ENCODE measurements around the gene PLA2G1B. TPM values are rescaled to one million over a fixed set of nuclear protein-coding genes. Genes with fewer than 3 reads are reported as not detected.

Gene PLA2G1B
- total and polyA plus RNA-seq, 12 donors = 1.3 to 18.7 (median 4.9) TPM; not detected in 1

GRCh38 chr12:120276734-120277133 lies 50.8 kb downstream of the PLA2G1B start:
- Histone ChIP-seq H3K27ac (no peak overlapping the region), H3K4me1 (replicated peaks in 1 of 2) (no peaks in the 10 kb centered on the region), H3K4me3 (no peak overlapping the region), H3K9me3 (replicated peaks in 1 of 3) (no peaks in the 10 kb centered on the region), H3K36me3 (replicated peaks in 1 of 2) (no peaks in the 10 kb centered on the region), H3K27me3 (no peaks in the 10 kb centered on the region)
- TF ChIP-seq CTCF (IDR thresholded peaks at IDR 0.05) = no peak
- TF ChIP-seq POLR2A (IDR thresholded peaks at IDR 0.05) = no peak
- intact Hi-C loops (cut with DNase I) = no loop called here
- 93 to 99% (median 95%) methylated on average over 6 of the region's 6 CpGs for WGBS, 4 donors
- no peak for DNase-seq

Small RNAs within 50 kb of the gene (small RNA-seq; reads per million reads assigned to genes)
- gene RNU4-1 = 714 to 2,004 reads per million in 2 donors
- gene RNU4-2 = 666 to 1,900 reads per million in 2 donors
- gene RNU6-1088P = 0 reads per million in 2 donors

Other genes starting within 250 kb of the PLA2G1B start
- 10 to 100 TPM; 18.1 to 49.5 (median 32.6) TPM for gene RAB35, start 211.0 kb downstream of the PLA2G1B start, total RNA-seq
- 10 to 100 TPM; 13.5 to 30.6 (median 20.5) TPM for gene RAB35, start 211.0 kb downstream of the PLA2G1B start, polyA plus RNA-seq
- 10 to 100 TPM; 42.4 to 98.5 (median 56.1) TPM for gene GCN1, start 133.1 kb downstream of the PLA2G1B start, total RNA-seq
- gene GCN1, start 133.1 kb downstream of the PLA2G1B start, polyA plus RNA-seq = 10 to 100 TPM; 22.0 to 31.3 (median 25.3) TPM
- gene RPLP0, start 126.7 kb downstream of the PLA2G1B start, total RNA-seq = 1,000 to 10,000 TPM; 1,495 to 3,084 (median 1,836) TPM
- gene RPLP0, start 126.7 kb downstream of the PLA2G1B start, polyA plus RNA-seq = 1,000 to 10,000 TPM; 1,257 to 2,060 (median 2,032) TPM
- 100 to 1,000 TPM in 4 of 9 donors, 10 to 100 TPM in 5; 12.5 to 156 (median 66.5) TPM for gene PXN, start 62.0 kb downstream of the PLA2G1B start, total RNA-seq
- gene PXN, start 62.0 kb downstream of the PLA2G1B start, polyA plus RNA-seq = 100 to 1,000 TPM in 2 of 3 donors, 10 to 100 TPM in 1; 79.9 to 142 (median 123) TPM
- 1,000 to 10,000 TPM in 5 of 9 donors, under 1 TPM in 4; under 0.01 to 8,354 (median 4,817) TPM for gene RNU4-2, start 35.9 kb downstream of the PLA2G1B start, total RNA-seq
- not detected for gene RNU4-2, start 35.9 kb downstream of the PLA2G1B start, polyA plus RNA-seq
- 1,000 to 10,000 TPM in 5 of 9 donors, under 1 TPM in 3, not detected in 1; under 0.01 to 4,330 (median 1,627) TPM for gene RNU4-1, start 34.5 kb downstream of the PLA2G1B start, total RNA-seq
- gene RNU4-1, start 34.5 kb downstream of the PLA2G1B start, polyA plus RNA-seq = not detected
- 10 to 100 TPM in 2 of 9 donors, 1 to 10 TPM in 7; 1.9 to 16.8 (median 7.4) TPM for gene SIRT4, start 25.5 kb downstream of the PLA2G1B start, total RNA-seq
- 1 to 10 TPM; 2.9 to 5.1 (median 3.6) TPM for gene SIRT4, start 25.5 kb downstream of the PLA2G1B start, polyA plus RNA-seq
- gene MSI1, start 41.4 kb upstream of the PLA2G1B start, total RNA-seq = 10 to 100 TPM in 3 of 9 donors, 1 to 10 TPM in 5, under 1 TPM in 1; 0.87 to 24.2 (median 6.9) TPM
- 1 to 10 TPM in 2 of 3 donors, under 1 TPM in 1; 0.88 to 8.8 (median 6.6) TPM for gene MSI1, start 41.4 kb upstream of the PLA2G1B start, polyA plus RNA-seq
- 1,000 to 10,000 TPM in 1 of 9 donors, 100 to 1,000 TPM in 8; 378 to 1,017 (median 716) TPM for gene COX6A1, start 110.3 kb upstream of the PLA2G1B start, total RNA-seq
- gene COX6A1, start 110.3 kb upstream of the PLA2G1B start, polyA plus RNA-seq = 1,000 to 10,000 TPM in 1 of 3 donors, 100 to 1,000 TPM in 2; 504 to 1,577 (median 661) TPM
- 10 to 100 TPM in 8 of 9 donors, 1 to 10 TPM in 1; 8.2 to 53.5 (median 19.9) TPM for gene TRIAP1, start 118.6 kb upstream of the PLA2G1B start, total RNA-seq
- 10 to 100 TPM; 19.2 to 35.6 (median 19.9) TPM for gene TRIAP1, start 118.6 kb upstream of the PLA2G1B start, polyA plus RNA-seq
- gene GATC, start 118.7 kb upstream of the PLA2G1B start, total RNA-seq = 10 to 100 TPM; 21.9 to 43.6 (median 32.4) TPM
- 10 to 100 TPM in 1 of 3 donors, 1 to 10 TPM in 2; 9.0 to 29.8 (median 9.3) TPM for gene GATC, start 118.7 kb upstream of the PLA2G1B start, polyA plus RNA-seq
- gene SRSF9, start 142.0 kb upstream of the PLA2G1B start, total RNA-seq = 100 to 1,000 TPM in 6 of 9 donors, 10 to 100 TPM in 3; 55.5 to 206 (median 179) TPM
- 100 to 1,000 TPM in 1 of 3 donors, 10 to 100 TPM in 2; 62.5 to 123 (median 75.4) TPM for gene SRSF9, start 142.0 kb upstream of the PLA2G1B start, polyA plus RNA-seq
- gene DYNLL1, start 168.3 kb upstream of the PLA2G1B start, total RNA-seq = 100 to 1,000 TPM; 168 to 463 (median 304) TPM
- 100 to 1,000 TPM; 301 to 378 (median 335) TPM for gene DYNLL1, start 168.3 kb upstream of the PLA2G1B start, polyA plus RNA-seq
- 10 to 100 TPM; 24.9 to 74.4 (median 34.9) TPM for gene COQ5, start 201.4 kb upstream of the PLA2G1B start, total RNA-seq
- 10 to 100 TPM; 31.9 to 46.6 (median 34.2) TPM for gene COQ5, start 201.4 kb upstream of the PLA2G1B start, polyA plus RNA-seq
- gene RNF10, start 206.6 kb upstream of the PLA2G1B start, total RNA-seq = 100 to 1,000 TPM in 8 of 9 donors, 10 to 100 TPM in 1; 99.9 to 366 (median 237) TPM
- gene RNF10, start 206.6 kb upstream of the PLA2G1B start, polyA plus RNA-seq = 100 to 1,000 TPM; 194 to 741 (median 572) TPM

Data from adrenal gland (tissue), 12 donors.